ENCODE data around the gene FAM234B. TPM values are rescaled to one million over a fixed set of nuclear protein-coding genes. Genes with fewer than 3 reads are reported as not detected.

The FAM234B gene
- total and polyA plus RNA-seq, 2 experiments from 2014 or later, result 9.5 to 21.1 TPM

GRCh38 chr12:13039328-13039956 lies 4.7 kb upstream of the FAM234B start:
- no peaks in the 10 kb centered on the region for H3K9me3 Mint-ChIP-seq
- no peaks in the 10 kb centered on the region for H3F3A ChIP-seq (replicated peaks; ENCODE audit: low read depth)

More at GRCh38 chr12:13039328-13039956, 4.7 kb upstream of the FAM234B start:
- Histone ChIP-seq H3K79me2 (replicated peaks; ENCODE audit: insufficient read depth) (no peaks in the 10 kb centered on the region), H3K4me3 (no peak overlapping the region), H3K4me2 (no peak overlapping the region), H3K4me1 (ENCODE audit: insufficient read depth) (peaks cover 6% of the 10 kb centered on the region), H4K20me1 (replicated peaks; ENCODE audit: insufficient read depth) (no peaks in the 10 kb centered on the region), H3K36me3 (ENCODE audit: insufficient read depth) (no peaks in the 10 kb centered on the region), H3K27me3 (ENCODE audit: insufficient read depth) (peaks cover 11% of the 10 kb centered on the region), H2AFZ (peak overlapping the region; percentile 59; the same call in 1 of the 2 replicates), H3K9me2 (ENCODE audit: insufficient read depth) (no peaks in the 10 kb centered on the region), H3K27ac (ENCODE audit: low read depth) (no peak overlapping the region)
- ATAC-seq (no peak), DNase-seq (ENCODE audit: low spot score) (no peak)
- TF ChIP-seq ZNF462 (CRISPR knock-in tag; IDR thresholded peaks at IDR 0.05) (no peak), EZH2phosphoT487 (IDR thresholded peaks at IDR 0.05; ENCODE audit: unreplicated experiment) (no peak), CREB1 (CRISPR knock-in tag; IDR thresholded peaks at IDR 0.05; ENCODE audit: low read depth) (no peak), CTCF (conservative IDR thresholded peaks at IDR 0.05; ENCODE audit: low read depth in 2 of 2) (no peak), JUNB (IDR thresholded peaks at IDR 0.05; ENCODE audit: unreplicated experiment) (no peak), STAT1 (IDR thresholded peaks at IDR 0.05; ENCODE audit: unreplicated experiment) (no peak), ZNF331 (CRISPR knock-in tag; IDR thresholded peaks at IDR 0.05; ENCODE audit: low read depth) (no peak), ETS1 (IDR thresholded peaks at IDR 0.05) (no peak), ZNF114 (CRISPR knock-in tag; IDR thresholded peaks at IDR 0.05) (no peak), EZH2 (IDR thresholded peaks at IDR 0.05; ENCODE audit: low read depth, unreplicated experiment) (no peak), NANOG (IDR thresholded peaks at IDR 0.05; ENCODE audit: borderline replicate concordance) (no peak), REST (IDR thresholded peaks at IDR 0.05; ENCODE audit: unreplicated experiment) (no peak), POLR2AphosphoS5 (IDR thresholded peaks at IDR 0.05; ENCODE audit: low read depth) (no peak)
- no peak overlapping the region for H3K27ac Mint-ChIP-seq
- H3K27me3 Mint-ChIP-seq (ENCODE audit: insufficient read depth, low read depth, poor library complexity), result peaks cover 4% of the 10 kb centered on the region
- H3K4me1 Mint-ChIP-seq, result peaks cover 28% of the 10 kb centered on the region
- no peak overlapping the region for H3K4me3 Mint-ChIP-seq
- H3K36me3 Mint-ChIP-seq (ENCODE audit: low read depth), result no peaks in the 10 kb centered on the region

All from GM23338 (cell line).